GM18511 (cell line): ENCODE results near the gene ISM1.
A peak's percentile ranks its signal among the peaks of the same experiment; 100 is the strongest.

Experiments used
- ATAC-seq: cut with Tn5 transposase; IDR thresholded peaks from one replicate; pipeline ENCODE4 v1.9.1; 2021; ENCODE audit warnings: mild to moderate bottlenecking, moderate library complexity; ENCODE audit not compliant: unreplicated experiment

ISM1 gene

DNA sequence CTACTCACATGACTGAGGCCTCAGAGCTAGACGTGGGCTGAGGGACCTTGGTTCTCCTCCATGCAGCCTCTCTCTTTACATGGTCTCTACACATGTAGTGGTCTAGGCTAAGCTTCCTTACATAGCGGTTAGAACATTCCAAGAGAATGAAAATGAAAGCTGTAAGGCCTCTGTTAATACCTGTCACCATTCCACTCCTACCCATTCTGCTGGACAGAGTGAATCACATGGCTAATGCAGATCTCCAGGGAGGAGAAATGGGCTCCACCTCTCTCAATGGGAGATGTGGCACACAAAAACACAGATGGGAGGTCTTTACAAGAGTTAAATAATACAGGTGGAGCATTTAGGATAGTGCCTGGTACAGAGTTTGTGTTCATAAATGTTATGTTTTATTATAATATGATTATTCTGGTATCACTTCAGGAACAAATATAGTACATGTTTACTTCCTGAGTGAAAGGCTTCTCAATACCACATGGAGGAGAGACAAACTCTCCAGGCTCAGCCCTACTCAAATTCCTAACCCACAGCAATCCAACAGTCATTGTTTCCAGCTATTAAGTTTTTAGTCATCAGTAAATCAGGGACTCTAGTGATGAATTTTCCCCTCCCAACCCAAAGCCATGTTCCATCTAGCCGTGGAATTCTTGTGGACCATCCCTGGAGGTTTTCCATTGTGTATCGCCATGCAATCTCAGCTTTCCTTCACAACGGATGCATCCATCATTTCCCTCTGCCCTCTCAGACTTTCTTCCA lies 57.9 kb downstream of the ISM1 start:
- ATAC-seq = no peak

DNA sequence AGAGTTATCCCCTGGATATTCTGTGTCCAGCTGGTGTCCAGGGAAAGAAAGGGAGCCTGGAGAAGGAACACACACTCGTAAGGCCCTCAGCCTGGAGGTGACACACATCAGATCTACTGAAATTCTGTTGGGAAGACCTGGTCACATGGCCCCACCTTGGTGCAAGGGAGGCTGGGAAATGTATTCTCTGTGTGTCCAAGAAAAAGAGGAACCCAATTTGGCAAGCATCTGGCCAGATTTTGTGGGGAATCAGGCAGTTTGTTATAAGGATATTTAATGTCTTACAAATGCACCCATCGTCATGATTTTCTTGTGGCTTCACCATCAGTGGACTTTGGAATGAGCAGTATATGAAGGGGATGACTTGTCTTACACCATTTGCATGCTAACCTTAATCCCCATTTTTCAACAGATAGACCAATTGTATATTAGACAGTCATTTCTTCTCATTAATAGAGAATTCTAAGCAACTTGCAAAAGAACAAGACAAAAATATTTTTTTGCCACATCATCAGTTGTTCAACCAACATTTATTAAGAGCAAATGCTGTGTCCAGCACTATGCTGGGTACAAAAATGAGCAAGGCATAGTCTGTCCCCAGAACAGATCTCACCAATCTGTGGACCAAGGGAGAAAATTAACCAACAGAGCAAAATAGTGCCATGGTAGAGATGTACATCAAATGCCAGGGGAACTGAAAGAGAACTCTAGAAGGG lies 59.7 kb downstream of the ISM1 start:
- ATAC-seq = no peak

DNA sequence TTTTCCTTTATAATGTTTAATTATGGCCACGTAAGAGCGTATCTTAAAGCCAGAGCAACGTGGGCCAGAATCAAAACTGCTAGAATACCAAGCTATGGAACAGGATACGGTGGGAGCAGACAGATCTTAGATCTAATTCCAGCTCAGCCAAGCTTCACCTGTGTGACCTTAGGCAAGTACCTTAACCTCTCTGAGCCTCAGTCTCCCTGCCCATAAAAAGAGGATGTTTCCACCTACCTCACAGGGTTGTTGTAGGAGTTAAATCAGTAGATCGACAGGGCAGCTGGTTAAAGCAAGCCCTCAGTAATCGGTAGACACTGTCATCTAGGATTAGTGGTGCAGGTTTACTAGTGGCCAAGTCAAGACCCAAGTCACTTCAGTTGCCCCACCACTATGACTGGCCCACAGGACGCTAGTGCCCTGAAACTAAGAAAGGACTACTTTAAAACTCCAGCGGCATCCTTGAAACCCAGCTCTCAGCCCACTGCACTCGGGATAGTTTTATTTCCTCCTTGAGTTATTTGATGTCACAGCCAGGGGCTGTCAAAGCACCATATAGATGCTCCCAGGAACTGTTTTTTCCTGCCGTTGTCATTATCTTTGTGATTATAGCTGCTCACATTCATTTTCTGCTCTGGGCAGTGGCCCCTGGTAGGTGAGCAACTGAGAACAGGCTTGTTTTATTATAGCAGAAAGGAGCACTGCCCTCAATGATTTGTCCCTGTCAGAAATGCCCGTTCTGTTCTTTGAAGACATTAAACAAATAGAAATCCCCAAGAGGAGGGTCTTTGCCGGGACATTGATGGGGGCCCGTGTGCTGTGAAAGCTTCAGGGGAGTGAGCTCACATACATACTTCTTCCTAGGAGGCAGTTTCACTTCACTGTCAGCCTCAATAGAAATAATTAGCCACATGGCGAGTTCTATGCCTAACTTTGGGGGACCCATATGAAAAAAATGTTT lies 63.1 kb downstream of the ISM1 start:
- ATAC-seq = no peak

DNA sequence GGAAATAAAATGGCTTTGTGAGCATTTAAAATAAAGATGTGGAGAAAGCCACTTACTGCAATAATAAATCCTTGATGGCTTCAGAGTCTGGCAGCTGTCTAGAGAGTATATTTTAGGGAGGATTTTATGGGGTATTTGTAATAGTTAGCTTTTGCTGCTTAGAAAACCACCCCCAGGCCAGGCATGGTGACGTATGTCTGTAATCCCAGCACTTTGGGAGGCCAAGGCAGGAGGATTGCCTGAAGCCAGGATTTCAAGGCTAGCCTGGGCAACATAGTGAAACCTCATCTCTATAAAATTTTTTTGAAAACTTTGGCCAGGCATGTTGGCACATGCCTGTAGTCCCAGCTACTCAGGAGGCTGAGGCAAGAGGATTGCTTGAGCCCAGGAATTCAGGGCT lies 63.8 kb downstream of the ISM1 start:
- ATAC-seq = no peak

DNA sequence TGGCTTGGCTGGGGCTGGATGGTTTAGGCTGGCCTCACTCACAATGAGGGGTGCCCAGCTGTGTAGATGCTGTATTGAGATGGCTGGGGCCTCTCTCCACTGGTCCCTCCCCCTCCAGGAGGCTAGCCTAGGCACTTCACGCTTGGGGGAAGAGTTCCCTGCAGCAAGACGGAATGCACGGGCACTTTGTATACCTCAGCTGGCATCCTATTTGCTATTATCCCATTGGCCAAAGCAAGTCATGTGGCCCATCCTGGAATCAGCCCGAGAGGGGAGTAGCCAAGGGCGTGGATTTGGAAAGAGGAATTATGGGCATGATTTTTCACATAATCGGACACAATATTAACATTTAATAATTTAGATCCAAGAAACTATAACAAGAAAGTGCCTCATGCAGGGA lies 64.3 kb downstream of the ISM1 start:
- no peak for ATAC-seq

DNA sequence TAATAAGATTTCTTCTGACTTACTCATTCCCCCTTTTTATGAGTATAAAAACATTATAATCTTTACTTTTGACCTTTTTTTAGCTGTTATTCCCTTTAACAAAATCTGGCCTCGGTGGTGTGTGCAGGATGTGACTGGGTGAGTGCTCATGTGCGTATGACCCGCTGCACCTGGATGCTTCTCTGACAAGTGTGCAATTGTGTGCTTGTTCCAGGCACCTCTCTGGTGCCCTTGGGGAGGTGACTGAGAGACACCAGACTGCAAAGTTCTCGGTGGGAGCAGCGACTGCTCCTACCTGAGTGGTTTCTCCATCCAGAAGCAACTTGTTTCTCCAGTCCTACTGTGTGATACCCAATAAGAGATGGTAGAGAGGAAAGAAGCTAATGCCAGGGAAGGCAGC lies 65.0 kb downstream of the ISM1 start:
- no peak for ATAC-seq

DNA sequence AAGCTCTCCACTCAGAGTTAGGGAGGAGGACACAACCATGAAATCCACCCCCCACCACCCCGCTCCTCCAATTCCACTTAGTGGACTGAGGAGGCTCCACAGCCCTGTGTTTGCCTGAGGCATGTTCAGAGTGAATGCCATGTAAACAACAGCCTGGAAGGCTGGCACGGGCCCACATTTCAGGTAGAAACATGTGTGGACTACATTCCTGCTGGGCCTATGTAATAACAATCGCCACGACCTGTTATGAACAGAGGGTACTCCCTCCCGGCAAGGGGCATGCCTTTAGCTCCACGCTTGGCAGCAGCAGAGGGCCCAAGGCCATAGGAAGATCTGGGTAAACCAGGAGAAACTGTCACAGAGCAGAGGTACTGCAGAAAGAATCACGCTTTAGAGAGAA lies 65.5 kb downstream of the ISM1 start:
- ATAC-seq = no peak

DNA sequence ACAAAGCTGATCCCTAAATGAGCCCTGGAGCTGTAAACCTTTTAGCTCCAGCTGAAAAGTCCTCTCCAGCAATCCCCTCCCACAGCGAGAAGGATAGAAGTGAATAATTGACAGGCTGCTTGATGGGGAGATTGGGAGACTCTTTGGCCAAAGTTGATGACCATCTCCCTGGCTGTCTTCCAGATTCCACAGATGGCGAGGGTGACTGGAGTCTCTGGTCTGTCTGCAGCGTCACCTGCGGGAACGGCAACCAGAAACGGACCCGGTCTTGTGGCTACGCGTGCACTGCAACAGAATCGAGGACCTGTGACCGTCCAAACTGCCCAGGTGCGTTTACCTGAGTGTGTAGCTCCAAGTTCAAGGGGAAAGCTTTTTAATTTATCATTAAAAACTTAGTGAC lies 67.3 kb downstream of the ISM1 start:
- ATAC-seq = no peak

DNA sequence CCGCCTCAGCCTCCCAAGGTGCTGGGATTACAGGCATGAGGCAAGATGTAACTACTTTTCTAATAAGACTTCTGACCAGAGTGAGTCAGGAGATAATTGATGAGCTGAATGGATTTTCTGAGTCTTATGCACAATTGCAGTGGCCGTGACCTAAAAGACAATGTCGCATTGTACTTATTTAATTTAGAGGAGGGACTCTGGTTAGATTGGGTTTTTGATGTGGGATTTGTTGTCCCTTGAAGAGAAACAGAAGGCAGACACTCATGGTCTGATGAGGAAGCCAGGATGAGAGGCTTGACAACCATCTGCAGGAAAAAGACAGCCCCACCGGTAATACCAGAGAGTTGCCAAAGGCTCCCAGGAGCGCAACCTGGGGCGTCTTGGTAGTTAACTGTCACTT lies 68.0 kb downstream of the ISM1 start:
- ATAC-seq = no peak

DNA sequence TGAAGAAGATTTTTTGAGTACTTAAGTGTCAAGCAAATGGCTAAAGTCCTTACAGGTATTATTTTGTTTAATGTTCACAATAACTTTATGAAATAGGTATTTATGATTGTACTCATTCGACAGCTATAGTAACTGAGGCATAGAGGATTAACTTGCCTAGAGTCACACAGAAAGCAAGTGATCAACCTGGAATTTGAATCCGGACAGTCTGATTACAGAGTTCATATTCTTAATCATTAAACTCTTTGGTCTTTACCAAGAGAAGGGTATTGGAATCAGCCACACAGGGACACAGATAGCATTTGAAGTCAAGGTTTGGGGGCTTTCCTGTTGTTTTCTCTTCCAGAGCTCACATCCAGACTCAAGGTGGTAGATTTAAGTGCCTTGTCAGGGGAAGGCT lies 69.7 kb downstream of the ISM1 start:
- no peak for ATAC-seq

DNA sequence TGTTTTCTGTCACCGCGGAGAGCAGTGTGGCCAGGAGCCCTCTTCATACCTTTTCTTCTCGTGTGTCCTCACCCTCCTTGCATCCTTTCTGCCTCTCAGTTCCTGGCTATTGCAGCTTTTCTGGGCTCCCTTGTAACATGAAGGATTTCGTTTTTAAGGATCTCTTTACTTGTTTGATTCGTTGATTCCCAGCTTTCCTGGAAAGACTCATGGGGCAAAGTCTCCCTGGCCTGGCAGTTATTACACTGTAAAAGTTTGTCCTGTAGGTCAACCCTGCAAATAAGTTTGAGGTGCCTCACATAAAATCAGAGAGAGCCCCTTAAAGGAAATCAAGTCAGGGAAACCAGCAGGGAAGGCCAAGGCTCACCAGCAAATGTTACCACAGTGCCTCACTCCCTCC lies 70.1 kb downstream of the ISM1 start:
- no peak for ATAC-seq

DNA sequence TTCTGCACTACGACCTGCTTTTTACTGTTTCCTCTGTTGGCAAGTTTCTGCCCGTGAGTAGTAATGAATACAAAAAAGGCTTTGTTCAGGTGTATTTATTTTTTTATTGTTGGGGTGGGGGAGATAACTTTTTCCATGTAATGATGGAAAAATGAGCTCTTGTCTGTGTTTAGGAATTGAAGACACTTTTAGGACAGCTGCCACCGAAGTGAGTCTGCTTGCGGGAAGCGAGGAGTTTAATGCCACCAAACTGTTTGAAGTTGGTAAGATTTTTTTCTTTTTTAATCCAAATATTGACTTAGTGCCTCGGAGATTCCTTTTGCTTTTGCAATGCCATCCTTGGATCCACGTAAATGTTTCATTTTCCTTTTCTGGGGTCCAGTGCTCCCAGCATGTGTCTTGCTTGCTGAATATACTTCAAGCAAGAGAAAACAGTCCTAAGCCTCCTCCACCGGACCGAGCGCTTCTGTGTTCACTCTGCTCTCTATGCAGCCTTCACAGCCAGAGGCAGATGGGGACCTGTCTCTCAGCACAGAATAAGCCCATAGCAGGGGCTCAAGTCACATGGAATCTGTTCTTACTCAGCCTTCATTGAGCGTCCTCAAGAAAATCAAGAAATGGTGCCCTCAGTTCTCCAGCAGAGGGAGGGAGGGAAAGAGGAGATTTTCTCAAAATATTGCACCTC lies 71.3 kb downstream of the ISM1 start:
- no peak for ATAC-seq

DNA sequence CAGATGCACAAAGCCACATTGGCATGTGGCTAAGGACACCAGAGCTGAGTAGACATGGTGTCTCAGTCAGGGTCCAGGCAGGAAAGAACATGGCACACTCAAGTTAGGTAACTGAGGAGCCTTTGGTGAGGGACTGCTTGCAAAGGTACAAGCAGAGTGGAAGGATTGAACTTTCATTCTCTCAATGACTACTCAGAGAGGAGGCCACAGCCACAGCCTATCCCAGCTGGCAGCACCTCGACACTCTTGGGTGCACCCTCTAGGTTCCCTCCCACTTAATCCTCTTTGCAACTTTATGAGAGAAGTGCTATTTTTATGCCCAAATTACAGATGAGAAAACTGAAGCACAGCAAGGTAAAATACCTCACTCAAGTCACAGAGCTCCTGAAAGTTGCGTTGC lies 73.4 kb downstream of the ISM1 start:
- ATAC-seq = peak; percentile 64

DNA sequence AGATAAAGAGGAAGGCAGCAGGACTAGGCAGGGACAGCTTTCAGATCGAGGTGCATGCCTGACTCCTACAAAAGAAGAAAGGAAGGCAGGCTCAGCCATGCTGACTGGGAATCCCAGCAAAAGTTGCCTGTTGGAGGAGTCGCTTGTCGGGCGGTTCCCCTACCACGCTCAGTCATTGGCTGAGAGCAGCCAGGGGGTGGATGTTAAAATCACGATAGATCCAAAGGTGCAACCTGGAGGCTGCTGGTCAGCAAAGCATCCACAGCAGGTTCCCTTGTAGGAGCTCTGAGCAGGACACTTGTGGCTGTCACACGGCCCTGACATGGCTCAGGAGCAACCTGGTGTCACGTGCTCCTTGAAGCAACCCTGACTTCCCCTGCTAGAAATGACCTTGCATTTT lies 74.6 kb downstream of the ISM1 start:
- no peak for ATAC-seq

DNA sequence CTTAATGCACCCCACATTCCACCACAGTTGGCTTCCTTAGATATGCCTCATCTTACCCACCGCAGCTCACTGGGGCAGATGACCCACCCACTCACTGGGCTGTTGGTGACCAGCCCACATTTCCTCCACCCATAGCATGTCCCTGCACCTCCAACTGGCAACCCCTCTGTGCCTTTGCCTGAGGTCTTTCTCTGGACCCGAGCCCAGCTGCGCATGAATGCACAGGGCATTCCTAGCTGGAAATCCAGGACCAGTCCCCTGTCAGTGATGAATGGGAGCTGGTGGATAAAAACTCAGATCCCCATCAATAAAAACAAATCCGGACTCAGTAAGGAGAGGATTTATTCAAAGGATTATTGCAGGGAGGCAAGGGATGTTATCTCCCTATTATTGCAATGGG lies 75.0 kb downstream of the ISM1 start:
- no peak for ATAC-seq

DNA sequence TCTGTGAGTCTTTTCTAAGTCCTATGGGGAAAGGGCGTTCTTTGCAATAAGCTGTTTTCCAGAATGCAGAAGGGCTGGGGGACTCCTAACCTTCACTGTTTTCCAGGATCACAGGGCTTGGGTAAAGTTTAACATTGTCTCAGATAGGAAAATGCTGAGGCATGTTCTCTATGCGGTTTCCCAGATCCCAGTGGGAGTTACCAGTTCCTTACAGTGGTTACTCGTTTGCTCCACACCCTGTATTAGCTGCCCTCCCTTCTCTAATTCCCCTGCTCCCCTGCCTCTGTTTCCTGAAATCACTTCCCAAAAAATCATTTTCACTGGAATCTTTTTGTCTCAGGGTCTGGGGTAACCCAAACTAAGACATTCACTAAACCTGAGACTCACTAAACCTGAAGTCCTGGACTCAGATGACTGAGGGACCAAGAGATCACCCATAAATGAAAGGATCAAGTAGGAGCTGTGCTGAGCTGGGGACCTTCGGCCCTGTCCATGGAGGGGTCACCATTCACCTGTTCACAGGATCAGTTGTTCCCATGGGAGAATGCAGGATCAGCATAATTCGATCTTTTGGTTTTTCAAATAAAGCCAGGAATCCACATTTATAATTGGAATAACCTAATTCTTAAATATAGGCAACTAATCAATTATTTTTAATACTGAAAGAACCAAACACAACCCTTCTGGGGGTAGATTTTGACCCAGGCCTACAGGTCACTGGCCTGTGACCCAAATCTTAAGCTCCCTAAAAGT lies 76.2 kb downstream of the ISM1 start:
- ATAC-seq = no peak

DNA sequence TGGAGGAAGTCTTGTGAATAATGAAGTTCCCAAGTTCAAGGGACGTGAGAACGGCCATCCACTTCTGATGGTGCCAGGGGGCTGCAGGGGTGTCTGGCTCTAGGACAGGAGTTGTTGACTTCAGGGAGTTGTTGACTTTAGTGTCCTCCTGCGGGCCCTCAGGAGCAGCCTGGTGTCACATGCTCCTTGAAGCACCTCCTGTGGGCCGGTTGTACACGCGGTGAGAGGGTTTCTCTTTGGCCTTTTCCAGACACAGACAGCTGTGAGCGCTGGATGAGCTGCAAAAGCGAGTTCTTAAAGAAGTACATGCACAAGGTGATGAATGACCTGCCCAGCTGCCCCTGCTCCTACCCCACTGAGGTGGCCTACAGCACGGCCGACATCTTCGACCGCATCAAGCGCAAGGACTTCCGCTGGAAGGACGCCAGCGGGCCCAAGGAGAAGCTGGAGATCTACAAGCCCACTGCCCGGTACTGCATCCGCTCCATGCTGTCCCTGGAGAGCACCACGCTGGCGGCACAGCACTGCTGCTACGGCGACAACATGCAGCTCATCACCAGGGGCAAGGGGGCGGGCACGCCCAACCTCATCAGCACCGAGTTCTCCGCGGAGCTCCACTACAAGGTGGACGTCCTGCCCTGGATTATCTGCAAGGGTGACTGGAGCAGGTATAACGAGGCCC lies 77.8 kb downstream of the ISM1 start:
- no peak for ATAC-seq

DNA sequence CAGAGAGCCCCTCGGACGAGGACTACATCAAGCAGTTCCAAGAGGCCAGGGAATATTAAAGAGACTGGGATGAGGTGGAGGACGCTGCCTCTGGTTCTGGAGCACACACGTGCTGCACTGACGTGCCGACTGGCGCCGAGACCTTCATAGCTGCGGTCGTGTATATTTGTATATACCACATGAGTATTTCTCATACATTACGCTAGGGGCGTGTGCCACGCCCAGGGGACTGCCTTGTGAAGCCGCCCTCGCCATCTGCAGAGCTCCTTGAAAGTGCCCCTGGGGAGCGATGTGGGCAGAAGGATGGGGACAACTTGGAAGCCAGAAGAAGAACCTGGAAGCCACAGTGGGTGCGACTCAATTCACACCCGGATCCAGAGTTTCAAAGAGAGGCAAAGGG lies 78.3 kb downstream of the ISM1 start:
- no peak for ATAC-seq

DNA sequence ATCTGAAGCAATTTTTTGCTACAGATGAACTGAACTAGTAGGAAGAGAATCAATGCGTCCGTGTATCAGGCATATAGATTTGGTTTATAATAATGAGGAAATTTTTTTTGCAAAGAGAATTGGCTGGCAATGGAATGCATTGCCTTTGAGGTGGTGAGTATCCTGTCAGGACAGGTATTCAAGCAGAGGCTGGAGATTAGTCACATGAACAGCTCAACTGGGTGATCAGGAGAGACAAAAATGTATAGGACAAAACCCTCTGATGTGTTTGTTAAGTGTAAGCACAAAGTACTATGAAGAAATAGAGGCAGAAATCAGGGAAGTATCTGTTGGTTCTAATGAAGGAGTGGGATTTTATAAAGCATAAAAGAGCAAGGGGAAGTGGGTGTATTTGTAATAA lies 80.5 kb downstream of the ISM1 start:
- no peak for ATAC-seq
